HG03575 (cell line): ENCODE data around the gene TINCR.

ENCODE experiments used
- ATAC-seq: cut with Tn5 transposase; IDR thresholded peaks from one replicate; pipeline ENCODE4 v1.9.1; 2021; ENCODE audit not compliant: unreplicated experiment, insufficient number of reproducible peaks, low FRiP score; ENCODE audit errors: extremely low read depth

TINCR gene

DNA sequence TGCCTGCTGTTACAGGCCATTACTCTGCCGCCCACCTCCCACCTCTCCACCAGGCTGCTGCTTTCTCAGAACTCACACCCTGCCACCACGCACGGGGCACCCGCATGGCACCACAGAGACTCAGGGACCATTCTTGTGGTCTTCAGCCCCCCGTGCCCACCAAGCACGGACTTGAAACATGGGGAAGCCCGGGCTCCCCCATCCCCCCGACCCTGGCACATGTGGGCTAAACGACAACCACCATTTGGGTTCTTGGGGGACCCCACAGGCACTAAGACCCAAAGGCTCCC, 23.1 kb upstream of the TINCR start:
- no peak for ATAC-seq

GRCh38 chr19:5590151-5590864, 22.6 kb upstream of the TINCR start:
- ATAC-seq: no peak

DNA sequence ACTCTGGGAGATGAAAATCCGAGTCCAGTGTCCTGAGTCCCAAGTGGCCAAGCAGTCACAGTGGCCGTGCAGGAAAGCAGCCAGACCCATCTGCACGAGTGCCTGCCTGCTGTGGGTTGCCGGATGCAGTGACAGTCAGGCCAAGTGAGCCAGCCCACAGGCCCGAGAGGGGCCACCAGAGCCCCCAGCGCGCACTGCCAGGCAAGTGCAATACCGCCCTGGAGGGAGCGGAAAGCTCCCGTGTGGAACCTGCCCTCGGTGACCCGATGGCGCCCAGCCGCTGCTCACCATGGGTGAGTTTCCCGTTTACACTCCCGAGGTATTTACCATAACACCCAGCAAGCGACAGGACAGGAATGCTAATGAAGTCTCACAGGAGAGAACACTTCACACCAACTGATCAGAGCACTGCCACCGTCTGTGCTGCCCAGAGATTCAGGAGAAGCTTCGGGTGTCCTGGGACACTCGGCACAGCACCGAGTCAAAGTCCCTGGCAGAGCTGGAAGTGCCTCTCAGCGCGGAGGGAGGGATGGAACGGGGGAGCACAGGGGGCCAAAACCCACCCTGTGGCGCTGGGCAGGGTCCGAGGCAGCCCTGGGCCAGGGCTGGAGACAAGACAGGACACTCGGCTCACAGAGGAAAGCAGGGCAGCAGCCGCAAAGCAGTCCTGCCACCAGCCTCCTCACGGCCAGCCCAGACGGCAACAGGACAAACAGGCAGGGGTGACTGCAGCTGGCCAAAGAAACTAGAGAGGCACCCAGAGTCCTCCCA, 21.3 kb upstream of the TINCR start:
- ATAC-seq: no peak

DNA sequence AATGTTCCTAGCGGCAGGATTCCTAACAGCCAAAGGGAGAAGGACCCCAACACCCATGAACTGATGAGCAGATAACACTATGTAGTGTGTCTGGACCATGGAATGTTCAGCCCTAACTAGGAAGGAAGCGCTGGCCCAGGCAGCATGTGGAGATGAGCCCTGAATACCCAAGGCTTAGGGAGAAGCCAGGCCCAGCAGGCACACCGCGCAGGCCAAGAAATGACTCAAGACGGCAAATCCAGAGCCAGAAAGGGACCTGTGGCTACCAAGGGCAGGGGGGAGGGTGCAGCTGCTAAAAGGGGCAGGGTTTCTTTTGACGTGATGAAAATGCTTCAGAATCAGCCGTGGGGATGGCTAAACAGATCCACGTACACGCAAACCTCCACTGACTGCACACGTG, 20.7 kb upstream of the TINCR start:
- ATAC-seq: no peak

GRCh38 chr19:5587661-5588060, 19.9 kb upstream of the TINCR start:
- no peak for ATAC-seq

DNA sequence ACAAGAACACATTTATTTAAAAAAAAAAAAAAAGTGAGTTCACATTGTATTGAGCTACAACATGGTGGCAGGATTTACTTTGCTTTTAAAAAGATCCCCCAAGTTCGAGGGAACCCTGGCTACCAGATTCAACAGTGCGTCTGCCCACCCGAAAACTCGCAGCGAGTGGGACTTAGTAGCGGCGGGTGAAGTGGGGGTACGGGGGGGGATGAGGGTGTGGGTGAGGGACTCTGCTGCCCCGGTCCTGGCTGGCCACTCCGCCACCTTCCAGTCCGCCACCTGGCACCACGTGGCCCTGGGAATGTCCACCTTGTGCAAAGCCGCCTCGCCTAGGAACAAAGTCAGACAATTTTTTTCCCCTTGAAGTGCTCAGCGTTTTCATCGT, 19.3 kb upstream of the TINCR start:
- no peak for ATAC-seq

DNA sequence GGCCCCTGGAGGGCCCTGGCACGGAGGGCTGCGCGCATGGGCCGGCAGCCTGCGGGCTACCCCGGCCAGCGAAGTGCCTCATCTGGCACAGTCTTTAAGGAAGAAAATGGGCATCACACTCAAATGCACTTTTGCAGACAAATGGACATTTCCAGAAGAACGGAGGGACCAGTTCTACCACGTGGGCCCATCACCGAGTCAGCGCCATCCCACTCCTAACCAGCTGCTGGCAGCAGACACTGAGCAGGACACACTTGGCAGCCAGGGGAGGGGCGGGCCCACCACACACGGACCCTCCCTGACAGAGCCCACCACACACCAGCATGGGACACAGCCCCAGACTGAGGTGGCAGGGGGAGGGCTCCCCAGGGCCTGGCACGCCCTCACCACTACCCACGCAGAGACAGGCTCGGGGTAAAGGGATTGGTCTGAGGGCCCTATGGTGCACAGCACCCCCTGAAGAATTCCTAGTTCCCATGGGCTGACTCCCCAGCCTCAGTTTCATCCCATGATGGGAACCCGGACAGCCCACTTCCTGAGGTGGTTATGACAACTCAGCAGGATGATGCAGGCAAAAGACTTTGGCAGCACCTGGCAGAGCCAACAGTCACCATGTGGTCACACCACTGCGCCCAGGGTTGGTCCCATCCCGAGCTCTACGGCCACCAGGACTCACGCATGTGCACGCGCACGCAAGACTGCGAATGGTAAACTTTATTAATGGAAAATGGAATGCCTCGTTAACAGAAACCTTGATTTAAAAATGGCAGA, 18.7 kb upstream of the TINCR start:
- no peak for ATAC-seq

DNA sequence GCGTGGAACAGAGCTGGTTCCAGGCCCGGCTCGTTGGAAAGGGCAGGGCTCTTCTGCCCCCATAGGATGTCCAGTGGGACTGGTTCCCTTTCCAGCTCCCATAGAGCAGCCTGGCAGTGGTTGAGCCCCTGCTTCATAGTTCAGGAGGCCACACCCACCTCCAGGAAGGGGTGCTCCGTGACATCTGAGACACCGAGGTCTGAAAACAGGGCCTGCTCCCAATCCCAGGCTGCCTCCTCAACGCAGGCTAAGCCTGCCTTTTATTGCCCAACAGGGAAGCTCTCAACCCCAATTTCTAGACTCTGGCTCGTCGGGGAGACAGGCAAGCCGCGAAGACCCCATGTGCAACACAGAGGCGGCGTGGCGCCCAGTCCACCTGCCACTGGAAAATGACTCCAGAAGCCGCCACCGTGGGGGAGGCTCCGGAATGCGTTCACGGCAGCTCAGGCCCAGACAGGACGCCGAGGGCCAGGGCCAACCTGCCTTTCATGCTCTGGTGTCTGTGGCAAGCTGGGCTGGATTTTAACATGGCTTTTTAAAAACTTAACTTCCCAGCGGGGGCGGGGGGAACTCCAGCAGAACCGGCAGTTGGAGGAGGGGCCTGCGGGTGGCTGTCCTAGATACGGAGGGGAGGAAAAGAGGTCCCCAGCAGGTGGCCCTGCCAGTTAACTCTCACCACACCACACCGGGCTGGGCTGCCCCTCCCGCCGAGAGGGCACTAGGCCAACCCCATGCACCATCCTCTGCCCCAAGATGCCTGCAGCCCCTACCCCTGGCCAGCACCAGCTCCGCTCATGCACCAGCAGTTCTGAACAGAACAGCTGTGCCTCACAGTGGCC, 17.9 kb upstream of the TINCR start:
- ATAC-seq: no peak

DNA sequence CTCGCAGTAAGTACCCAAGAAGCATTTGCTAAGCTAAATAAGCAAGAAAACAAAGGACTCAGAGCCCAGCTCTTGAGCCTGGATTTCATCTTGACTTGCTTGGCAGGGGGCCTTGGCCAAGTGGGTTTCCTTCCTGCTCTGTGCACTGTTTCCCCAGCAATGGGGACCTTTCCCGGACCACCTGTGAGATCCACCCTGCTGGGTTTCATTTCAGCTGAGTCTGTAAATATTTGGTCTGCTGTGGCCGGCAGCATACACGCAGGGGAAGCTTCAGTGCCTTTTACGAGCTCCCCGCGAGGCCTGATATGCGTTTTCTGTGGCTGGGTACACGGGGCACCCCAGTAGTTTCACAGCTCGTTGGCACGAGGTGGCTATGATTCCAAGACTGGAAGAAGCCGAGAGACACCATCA, 12.4 kb upstream of the TINCR start:
- no peak for ATAC-seq

- no peak for ATAC-seq
These were observed 11.9 kb upstream of the TINCR start for GRCh38 chr19:5579697-5580096.

DNA sequence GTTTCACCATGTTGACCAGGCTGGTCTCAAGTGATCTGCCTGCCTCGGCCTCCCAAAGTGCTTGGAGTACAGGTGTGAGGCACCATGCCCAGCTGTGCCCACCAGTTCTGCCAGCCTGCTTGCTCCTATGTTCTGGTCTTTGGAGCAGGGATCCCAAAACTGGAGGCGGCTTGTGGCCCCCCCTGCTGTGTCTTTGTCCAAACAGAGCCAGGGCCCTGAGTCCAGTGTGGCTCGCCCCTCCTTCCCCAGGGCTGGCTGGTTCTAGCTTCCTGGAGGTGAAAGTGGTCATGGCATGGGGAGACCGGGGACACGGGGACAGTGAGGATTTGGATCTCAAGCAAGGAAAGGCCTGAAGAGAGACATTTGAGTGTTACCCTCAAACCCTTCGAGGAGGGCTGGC, 11.5 kb upstream of the TINCR start:
- ATAC-seq: no peak

DNA sequence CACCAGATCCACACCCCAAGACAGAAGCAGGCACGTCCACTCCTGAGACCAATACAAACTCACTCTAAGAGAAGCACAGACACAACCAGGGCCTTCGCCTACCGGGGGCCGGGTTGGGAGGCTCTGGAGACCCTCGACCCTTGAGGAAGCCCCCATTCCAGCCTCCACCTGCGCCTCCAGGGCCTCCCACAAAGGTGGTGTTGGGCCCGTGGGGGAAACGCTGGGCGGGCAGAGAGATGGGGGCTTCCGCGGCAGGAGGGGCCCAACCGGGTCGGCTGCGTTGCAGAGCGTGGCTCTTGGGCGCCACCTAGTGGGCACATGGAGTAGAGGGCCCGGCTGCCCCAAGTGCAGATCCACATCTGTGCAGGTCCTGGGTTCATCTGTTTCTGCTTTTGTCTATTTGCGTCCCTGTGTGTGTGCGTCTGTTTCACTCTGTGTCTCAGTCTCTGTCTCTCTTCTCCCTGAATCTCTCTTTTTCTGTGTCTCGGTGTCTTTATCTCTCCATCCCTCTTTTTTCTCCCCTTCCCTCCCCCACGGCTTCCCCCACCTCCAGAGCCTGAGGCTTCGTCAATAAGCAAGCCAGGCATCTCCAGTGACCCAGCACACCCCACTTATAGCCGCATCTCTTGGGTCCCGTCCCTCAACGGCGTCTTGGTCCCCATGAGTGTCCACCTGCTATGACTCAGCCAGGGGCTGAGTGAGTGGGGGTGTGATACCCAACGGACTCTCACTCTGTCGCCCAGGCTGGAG, 10.5 kb upstream of the TINCR start:
- no peak for ATAC-seq

GRCh38 chr19:5575590-5575989, 7.8 kb upstream of the TINCR start:
- no peak for ATAC-seq

DNA sequence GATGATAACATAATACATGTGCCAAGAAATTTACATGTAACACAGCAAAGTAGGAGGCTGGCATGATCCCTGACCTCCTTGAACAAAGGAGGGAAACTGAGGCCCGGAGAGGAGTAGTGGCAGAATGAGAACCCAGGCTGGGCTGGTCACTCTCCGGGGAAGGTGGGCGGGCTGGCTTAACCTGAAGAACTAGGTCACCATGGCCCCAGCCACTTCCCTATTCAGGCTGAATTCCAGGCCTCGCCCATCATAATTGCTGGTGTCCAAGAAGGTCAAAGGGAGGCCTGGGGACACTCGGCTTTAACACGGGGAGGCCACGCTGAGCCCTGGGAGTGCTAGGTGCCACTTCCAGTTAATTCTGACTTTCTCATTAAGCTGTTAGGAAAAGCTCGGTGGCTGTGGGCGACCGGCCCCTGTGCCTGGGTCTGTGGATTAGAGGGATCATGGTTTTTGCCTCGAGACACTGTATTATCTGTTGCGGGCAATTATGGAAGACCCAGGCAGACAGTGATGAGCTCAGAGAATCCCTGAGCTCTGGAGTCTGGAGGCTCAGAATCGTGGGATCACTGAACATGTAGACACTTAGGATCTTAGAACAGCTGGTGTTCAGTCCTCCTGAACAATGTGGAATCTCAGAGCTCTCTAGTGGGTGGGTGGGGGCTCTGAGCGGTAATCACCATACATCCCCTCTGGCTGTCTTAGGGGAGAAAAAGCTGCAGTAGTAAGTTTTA, 5.0 kb upstream of the TINCR start:
- no peak for ATAC-seq

DNA sequence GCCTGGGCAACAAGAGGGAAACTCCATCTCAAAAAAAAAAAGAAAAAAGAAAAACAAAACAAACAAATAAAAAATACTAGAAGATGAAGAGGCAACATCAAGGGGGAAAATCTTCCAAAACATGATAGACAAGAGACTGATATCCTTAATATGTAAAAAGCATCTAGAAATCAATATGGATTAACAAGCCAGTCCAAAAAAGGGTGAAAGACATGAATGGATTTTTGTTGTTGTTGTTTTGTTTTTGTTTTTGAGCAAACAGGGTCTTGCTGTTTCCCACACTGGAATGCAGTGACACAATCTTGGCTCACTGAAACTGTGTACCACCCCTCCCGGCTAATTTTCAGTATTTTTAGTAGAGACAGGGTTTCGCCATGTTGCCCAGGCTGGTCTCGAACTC, 4.0 kb upstream of the TINCR start:
- no peak for ATAC-seq

DNA sequence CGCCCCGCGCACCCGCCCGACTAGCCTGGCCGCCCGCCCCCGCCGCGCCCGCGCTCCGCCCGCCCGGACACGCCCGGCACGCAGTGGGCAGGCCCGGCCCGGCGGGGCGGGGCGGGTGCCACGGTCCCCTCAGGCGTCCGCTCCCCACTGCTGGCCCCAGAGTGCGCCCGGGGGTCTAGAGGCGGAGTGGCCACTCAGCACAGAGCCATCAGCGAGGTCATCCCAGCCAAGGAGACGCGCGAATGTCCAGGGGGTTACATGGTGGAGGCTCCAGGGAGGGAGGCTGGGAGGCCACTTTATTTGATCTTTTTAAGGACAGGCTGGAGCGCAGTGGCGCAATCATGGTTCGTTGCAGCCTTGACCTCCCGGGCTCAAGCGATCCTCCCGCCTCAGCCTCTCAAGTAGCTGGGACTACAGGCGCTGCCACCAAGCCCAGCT, 236 bp upstream of the TINCR start:
- no peak for ATAC-seq

DNA sequence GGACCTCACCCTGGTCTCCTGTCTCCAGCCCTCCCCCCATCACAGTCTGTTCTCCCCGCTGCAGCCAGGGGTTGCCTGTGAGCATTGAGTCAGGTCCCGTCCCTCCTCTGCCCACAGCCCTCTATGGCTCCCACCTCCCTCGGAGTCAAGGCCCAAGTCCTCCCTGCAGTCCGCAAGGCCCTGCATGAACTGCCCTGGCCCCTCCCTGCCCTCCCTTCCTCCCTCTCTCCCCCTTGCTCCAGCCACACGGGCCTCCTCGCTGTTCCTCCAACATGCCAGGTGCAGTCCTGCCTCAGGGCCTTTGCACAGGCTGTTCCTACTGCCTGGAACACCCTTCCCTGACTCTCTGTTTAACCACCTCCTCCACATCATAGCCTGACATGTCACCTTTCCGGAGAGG, 2.8 kb downstream of the TINCR start:
- no peak for ATAC-seq

DNA sequence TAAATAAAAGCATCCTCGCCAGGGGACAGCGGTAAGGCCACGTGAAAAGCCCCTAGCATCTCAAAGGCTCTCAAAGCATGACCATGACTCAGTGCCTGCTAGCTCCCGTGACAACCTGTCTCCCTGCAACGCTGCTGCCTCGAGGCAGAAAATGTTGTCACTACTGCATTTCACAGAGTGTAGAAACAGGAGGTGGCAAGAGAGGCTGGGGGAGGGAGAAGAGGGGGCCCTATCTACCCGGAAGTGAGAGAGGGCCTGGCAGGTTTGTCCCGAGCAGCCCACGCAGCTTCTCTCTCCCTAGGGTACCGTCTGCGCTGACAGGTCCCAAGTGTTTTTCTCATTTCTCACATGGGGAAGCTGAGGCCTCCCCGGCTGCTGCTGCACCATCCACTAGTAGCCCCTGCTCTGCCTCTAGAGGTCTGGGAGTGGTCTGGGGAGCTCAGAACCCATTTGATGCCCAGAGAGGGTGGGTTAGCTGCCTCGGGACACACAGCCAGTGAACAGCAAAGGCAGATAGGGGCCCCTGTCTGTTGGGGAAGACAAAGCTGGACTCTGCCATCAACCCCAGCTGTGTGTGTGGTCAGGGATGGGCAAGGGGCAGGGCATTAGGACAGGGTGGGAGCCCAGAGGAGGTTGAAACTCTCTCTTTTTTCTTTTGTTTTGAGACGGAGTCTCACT, 3.7 kb downstream of the TINCR start:
- no peak for ATAC-seq
